Measurements from ENCODE around the gene KIF21A.

GRCh38 chr12:39296496-39296895 lies 146.4 kb downstream of the KIF21A start:
- no peak for TF ChIP-seq POLR2A (IDR thresholded peaks at IDR 0.05; ENCODE audit: low read length)
- TF ChIP-seq GATA1 (IDR thresholded peaks at IDR 0.05; ENCODE audit: low read depth, low read length) = no peak
